GM21717 (cell line): ENCODE data around the gene PTPRT.

Experiments used
- ATAC-seq: cut with Tn5 transposase; IDR thresholded peaks from one replicate; pipeline ENCODE4 v1.9.1; 2021; ENCODE audit warnings: mild to moderate bottlenecking, moderate library complexity; ENCODE audit not compliant: unreplicated experiment

Gene PTPRT

DNA sequence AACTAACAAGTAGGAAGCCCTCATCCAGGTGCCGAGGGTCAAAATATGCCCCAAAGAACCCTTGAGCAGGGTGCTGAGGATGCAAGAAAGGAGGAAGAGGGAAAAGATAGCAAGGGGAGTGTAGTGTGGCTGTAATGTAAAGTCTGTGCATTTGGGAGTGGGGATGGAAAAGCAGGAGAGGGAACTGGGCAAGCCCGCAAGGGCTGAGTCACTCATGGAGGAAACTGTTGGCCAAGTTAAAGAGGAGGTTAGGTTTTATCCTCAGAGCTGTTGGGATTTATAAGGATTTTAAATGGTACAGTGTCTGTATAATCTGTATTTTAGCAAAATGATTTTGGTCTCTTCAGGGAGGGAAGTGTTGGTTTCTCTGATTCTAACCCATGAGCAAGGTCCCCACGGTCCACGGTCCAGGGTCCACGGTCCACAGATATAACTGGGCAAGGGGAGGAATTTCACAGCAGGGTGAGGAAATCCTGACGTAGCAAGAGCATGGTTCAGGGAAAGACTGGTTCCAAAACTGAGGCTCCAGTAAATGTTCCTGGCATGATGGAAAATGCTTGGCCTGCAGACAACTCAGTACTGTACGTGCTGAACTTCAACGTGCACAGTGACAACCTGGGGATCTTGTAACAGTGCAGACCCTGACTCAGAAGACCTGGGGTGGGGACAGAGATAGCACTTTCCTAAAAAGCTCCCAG is 759.8 kb downstream of the PTPRT start:
- ATAC-seq = no peak

DNA sequence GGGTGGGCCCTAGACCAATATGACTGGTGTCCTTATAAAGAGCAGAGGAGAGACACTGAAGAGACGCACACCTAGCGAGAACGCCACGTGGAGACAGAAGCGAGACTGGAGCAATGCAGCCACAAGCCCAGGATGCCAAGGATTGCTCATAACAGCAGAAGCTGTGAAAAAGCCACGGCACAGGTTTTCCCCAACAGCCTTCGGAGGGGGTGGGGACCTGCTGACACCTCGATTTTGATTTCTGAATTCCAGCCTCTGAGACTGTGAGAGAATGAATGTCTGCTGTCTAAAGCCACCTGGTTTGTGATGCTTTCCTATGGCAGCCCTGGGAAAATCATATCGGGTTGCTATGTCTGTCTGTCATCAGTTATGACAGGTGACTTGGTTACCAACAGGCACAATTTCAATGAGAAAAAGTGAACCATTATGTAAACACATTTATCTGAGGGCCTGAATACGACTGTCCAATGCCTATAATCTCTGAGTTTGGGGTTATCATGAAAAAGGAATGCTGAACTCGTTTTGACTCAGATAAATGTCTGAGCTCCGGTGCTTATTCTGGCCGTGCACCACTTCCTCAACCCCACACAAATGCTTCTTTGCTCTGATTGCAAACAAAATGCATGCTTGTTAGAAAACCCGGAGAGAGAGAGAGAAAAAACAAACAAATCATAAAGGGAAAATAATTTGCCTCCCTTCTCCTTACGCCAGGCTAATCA is 769.7 kb downstream of the PTPRT start:
- ATAC-seq = no peak

DNA sequence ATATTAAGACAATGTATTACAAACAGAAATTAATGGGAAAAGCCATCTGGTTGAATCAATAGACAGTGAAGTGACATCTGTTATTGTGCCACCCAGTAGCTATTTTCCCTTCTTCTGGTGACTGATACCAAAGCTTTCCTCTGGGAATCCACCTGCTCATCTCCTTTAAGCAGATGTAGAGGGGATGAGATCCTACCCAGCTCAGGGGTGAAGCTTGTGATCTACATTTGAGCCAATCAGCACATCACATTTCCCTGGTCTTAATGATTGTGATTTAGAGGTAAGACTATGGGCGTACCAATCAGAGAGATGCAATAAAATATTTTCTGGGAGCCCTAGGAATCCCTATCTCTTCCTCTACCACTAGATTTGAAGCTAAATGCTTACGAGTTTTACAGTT is 782.9 kb downstream of the PTPRT start:
- no peak for ATAC-seq

DNA sequence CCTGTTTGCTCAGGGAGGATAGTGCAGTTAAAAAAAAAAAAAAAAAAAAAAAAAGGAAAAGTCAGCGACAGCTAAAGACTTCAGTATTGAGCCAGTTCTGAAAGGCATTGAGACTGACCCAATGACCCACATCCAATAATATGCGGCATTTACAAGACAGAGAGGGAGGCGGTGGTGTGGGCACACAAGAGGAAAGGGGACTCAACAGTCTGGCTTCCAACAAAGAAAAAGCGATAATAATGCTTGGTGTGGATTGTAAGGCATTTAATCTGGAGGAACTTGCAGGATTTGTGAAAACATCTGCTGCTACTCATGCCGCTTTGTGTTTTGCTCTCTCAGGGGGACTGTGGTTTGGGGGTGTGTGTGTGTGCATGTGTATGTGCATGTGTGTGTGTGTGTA is 787.3 kb downstream of the PTPRT start:
- ATAC-seq = no peak

DNA sequence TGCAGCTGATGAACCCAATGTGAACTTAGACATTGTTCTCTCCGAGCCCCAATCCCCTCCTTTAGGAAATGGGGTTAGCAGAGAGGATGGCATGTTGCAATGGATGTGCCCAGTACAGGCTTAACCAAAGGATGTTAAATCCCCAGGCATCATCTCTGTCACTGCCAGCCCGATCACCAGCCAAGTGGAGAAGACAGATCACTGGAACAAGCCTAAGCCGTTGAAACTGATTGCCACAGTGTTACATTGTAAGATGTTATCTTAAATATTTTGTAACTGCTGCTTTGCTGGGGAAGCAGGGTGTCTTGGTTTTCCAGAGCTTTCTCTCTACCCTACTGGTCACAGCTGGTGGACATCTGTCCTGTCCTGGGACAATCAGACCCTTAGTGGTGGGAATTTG is 788.1 kb downstream of the PTPRT start:
- ATAC-seq = no peak

DNA sequence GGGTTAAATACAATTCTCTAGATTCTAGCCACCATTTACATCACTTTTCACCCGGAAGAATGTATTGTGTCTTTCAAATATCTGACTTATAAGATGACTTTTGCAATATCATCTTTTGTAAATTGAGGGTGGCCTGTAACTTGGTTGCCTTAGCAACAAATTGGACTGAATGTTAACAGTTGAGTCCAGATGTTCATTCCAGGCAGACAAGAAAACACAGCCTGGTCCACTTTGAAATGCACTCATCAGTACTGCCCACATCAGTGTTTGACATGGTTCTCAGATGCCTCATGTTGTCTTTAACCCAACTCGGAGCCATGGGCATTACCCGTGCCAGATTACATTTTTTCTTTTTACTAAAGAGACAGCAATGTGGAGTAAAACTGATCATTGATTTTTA is 789.9 kb downstream of the PTPRT start:
- ATAC-seq = no peak

DNA sequence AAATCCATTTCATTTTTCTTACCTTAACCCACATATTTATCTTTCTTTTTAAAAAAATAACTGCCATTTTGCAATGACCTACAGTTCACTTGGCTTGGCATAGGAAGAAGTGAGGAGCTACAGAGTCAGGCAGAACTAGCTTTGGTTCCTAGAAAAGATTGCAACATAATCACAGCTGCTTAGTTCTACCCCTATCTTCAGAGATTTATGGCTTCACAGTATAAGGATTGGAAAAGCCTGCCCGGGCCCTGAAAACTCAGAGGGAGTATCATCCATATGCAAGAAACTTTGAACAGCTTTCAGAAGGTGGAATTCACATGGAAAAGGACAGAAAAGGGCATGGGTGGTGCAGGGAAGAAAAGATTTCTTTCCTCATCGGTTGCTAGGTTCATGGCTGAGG is 797.3 kb downstream of the PTPRT start:
- no peak for ATAC-seq

DNA sequence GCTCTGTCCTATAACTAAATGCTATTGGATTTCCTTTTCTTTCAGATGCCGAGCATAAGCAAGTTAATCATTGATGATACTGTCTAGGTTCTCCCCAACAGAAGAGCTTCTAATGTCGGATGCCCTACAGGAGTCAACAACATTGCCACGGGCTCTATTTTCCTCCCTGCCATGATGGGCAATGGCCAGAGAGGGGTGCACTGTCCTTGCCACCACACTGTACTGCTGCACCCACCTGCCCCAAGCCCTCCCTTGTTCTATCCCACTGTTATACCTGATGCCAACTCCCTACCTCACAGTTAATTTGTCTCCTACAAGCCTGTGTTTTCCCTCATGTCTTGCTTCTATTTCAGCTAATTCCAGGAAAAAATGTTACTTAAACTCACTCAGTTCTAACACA is 797.9 kb downstream of the PTPRT start:
- no peak for ATAC-seq

DNA sequence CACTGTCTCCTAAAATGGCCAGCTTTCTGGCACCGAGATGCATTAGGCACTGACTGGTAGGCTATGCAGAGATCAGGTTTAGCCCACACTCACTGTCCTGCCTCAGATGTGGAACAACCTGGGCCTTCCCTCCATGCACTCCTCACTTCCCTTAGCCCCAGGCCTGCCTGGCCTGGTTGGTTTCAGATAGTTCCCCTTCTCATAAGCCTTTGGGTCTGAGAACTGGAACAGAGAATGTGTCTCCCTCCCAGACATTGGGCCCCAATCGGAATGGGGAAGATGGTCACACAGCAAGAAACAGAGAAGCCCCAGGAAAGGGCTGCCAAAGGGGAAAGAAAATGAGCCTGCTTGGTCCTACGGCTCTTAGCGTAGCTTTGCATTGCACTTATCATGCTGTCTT is 809.4 kb downstream of the PTPRT start:
- no peak for ATAC-seq

DNA sequence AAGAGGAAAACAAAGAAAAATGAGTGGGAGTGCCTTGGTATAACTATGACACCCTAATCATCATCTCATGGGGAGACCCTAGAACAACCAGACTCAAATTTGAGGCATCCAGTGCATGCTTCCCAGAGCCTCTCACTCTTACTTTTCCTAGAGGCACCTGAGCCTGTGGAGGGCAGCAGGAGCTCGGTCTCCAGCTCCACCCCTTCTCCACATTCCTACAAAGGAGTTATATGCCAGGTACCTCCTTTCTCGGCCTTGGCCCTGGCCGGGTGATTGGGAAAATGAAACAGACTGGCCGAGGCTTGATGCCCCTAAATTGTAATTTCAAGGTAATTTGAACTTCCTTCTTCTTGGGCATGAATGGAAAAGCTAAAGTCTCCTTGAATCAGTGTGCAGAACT is 810.3 kb downstream of the PTPRT start:
- no peak for ATAC-seq

DNA sequence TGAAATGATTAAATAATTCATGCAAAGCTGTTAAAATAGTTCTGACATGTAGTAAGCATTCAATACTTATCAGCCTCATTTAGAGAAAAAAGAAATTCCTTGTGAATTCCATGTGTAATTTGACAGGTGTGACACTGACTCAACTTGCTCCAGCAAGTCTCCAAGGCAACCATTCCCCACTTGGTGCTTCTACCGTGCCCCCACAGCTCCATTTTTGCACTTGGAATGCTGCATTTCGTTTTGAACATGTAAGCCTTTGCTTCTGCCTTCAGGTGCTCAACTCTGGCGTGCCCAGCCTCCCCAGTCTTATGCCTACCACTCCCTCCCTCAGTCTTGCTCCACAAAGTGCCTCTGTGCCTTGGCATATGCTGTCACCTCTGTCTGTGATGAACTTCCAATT is 810.9 kb downstream of the PTPRT start:
- ATAC-seq = no peak

DNA sequence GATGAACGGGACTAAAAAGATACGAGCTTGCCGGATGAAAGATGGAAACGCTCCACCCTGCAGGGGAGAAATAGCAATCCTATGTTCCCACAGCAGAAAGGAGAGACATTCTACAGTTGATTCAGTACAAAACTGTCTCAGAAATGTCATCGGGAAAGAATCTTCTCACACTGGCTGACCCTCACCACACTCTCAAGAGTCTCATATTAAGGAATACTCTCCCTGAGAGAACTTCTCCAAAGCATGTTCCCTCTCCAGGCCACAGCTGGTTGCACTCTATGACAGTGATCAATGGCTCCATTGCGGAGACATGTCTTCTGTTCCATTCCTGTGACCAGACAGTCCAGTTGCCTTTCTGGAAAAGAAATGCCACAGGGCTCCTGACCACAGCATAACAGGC is 813.6 kb downstream of the PTPRT start:
- no peak for ATAC-seq

DNA sequence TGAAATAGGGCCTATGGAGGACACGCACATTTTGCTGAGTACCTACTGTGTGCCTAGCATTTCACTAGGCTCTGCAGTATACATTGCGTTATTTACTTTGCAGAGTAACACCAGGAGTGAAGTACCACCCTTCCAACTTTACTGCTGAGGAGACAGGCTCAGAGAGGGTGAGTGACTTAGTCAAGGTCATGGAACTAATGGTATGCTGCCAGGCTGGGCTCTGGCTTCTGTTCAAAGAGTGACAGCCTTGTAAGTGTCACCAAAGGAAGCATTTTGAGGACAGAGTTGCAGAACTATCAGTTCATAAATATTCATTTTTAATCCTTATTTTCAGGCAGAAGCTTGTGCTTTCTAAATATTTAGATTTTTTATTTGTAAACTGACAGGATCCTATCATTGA is 816.7 kb downstream of the PTPRT start:
- ATAC-seq = no peak

DNA sequence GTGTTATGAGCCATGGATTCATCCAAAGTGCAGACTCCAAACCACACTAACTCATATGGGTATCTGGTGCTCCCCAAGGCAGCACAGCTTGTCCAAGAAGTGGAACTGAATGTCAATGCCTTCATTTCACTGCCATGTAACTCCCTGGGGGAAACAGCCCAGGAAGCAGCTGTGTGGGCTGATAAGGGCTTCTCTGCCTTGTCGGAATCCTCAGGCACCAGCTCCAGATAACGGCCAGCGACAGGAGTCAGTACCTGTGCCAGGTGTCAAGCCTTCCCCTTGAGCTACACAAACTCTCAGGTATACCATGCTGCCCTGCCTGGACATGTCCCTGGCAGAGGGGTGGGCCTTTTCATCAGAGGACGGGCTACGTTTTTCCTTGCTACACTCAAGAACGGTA is 819.6 kb downstream of the PTPRT start:
- ATAC-seq = no peak

DNA sequence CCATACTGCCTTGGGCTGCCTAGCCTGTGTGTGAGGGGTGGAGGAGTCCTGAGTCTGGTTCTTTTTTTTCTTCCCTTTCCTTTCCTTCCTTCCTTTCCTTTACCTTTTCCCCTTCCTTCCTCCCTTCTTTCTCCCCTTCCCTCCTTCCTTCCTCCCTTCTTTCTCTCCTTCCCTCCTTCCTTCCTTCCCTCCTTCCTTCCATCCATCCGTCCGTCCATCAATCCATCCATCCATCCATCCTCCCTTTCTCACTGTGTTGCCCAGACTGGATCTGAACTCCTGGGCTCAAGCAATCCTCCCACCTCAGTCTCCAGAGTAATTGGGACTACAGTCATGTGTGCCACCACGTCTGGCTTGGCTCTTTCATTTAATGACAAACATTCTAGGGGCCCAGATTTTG is 820.8 kb downstream of the PTPRT start:
- ATAC-seq = no peak

DNA sequence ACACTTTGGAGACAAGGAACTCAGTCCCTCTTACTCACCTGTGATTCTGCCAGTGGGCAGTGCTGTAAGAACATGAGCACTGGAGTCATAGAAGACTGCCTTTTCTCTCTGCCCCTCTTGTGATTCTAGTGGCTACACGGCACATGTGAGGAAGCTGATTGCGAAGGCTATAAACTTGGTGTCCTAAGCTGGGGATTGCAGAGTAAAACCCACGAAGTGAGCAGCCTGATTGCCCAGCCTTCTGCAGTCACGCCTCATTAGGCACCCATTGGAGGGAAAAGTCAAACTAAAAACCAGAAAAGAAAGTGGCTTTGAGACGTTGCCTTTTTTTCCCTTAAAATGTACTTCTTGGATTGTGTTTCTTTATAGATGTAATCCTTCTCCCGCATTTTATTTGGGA is 823.1 kb downstream of the PTPRT start:
- no peak for ATAC-seq

DNA sequence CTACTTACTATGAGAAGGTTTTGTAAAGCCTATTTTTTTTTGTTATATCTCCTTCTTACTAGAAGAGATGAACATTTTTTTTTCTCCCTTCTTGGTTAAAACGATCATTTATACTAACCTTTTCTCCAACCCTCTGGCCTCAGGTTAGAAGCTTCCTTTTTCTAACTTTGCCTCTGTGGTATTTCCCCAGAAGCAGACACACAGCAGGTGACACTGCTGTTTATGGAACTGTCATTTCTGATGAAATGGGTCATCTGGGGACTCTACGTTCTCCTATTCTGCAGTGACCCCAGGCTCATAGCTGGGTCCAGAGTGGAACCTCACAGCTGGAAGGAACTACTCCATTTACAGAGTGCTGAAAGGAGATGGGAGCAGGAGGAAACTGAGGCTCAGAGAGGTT is 825.3 kb downstream of the PTPRT start:
- ATAC-seq = no peak

DNA sequence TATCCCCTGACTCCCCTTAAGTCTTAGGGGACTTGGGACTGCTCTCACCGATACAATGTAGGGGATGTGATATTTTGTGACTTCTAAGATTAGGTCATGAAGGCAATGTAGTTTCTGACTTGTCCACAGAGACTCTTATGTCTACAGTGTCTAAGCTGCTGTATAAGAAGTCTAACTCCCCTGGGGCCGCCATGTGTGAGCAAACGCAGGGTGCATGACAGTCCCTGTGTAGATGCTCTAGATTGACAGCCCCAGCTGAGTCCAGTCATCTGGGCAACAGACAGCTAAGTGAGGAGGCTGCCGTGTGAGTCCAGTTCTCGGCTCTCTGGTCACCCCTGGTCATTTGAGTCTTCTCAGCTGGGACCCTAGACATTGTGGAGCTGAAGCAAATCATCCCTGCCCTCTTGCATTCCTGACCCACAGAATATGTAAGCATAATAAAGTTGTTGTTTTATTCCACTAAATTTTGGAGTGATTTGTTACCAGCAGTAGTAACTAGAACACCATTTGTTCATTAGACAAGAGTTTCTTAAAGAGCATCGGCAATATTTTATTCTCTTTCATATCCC is 828.2 kb downstream of the PTPRT start:
- no peak for ATAC-seq

DNA sequence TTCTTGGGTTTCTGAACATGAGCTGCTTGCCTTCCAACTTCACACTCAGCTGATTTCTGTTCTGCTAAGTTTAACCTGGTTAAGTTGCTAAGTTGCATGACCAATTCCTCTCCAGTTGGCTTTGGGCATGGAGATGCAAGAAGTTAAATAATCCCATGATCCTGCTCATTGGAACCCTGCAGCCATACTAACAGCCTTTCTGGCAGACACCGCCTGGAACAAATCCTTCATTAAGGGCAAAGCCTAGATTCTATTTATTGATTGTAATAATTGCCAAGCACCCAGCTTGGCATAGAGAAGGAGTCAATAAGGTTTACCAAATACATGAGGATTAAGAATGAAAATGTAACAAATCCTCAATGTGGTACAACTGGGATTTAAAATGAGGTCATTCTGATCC is 829.1 kb downstream of the PTPRT start:
- ATAC-seq = no peak

DNA sequence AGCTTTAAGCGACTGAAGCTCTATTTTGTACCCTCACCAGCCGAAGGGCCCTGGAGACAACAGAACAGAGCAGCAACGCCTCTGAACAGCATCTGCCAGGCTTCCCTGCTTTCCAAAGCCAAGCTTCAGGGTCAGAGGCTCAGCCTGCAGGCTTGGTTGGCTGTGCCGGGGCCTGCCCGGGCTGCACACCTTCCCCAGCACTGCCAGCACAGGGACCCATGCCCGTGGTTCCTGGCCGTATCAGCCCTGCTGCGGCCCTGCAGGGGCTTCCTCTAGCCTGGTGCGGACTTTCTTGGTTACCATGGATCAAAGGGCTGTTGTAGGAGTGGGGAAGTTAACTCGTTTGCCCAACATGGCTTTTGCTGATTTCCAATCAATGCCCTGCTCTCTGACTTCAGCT is 830.1 kb downstream of the PTPRT start:
- no peak for ATAC-seq

DNA sequence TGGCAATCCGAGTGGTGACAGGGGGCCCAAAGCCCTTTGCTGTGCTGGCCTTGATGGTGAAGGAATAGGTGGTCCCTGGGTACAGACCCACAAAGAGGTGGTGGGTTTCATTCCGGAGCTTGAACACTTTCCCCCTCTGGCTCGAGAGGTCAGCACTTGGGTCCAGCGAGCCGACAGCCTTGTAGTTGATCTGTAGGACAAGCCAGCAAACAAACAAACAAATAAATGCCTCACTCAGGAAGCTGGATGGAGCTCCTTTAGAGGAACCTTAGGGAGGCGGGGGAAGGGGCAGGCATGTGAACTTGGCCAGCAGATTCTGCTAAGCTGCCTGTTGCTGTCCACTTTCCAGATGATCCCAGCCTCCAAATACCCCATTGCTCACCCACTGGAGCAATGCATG is 837.6 kb downstream of the PTPRT start:
- ATAC-seq = no peak

DNA sequence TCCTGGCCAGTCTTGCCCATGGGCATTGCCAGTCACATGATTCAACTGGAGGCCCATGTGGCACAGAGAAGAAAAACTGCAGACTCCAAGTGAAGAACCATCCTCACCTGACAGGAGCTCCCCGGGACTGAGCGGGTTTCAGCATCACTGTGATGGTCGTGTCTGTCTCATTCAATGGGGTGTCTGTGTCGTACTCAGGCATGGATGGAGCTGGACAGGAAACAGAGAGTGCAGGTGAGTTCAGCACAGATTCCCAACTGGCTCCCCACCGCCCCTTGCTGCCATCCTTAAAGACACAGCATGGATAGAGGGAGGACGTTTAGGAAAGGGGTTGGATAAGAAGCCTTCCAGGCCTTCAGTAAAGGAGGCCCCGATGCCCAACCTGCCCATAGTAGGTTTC is 839.2 kb downstream of the PTPRT start:
- no peak for ATAC-seq
